Measurements from ENCODE around the gene KANK4.

DNA sequence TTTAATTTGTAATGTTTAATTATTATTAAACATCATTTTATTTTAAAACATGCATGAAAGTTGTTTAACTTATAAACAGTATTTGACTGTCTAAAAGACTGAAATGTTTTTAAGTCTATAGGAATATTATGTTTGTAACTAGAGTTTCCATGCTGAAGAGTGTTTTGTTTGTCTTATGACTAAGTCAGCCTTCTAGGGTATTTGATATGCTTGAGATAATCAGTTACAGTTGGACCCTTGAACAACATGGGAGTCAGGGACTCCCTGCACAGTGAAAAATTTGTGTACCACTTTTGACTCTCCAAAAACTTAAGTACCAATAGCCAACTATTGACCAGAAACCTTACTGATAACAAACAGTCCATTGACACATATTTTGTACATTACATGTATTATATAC lies 45.5 kb upstream of the KANK4 start:
- TF ChIP-seq, protein P1, sequence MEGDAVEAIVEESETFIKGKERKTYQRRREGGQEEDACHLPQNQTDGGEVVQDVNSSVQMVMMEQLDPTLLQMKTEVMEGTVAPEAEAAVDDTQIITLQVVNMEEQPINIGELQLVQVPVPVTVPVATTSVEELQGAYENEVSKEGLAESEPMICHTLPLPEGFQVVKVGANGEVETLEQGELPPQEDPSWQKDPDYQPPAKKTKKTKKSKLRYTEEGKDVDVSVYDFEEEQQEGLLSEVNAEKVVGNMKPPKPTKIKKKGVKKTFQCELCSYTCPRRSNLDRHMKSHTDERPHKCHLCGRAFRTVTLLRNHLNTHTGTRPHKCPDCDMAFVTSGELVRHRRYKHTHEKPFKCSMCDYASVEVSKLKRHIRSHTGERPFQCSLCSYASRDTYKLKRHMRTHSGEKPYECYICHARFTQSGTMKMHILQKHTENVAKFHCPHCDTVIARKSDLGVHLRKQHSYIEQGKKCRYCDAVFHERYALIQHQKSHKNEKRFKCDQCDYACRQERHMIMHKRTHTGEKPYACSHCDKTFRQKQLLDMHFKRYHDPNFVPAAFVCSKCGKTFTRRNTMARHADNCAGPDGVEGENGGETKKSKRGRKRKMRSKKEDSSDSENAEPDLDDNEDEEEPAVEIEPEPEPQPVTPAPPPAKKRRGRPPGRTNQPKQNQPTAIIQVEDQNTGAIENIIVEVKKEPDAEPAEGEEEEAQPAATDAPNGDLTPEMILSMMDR (conservative IDR thresholded peaks at IDR 0.05 in 1 of 2, IDR thresholded peaks at IDR 0.05 in 1 of 2; ENCODE audit: low read depth in 1 of 2, low read length in 2 of 2) = no peak
- no peak for TF ChIP-seq EZH2 (IDR thresholded peaks at IDR 0.05; ENCODE audit: low read length, missing control alignments)

Data from fibroblast of lung (primary cell).